NOMO-1 treated with dmso at 0.1 percent for 144 hours (cell line): Measurements from ENCODE around the gene BARD1.
"Not testable (repeated sequence)": the region's sequence is repeated elsewhere in the genome, so short reads cannot be mapped to it uniquely, and the experiment has no call there.

ENCODE experiments used
- DNase-seq: peaks from one replicate; lab custom pipeline; 2025; ENCODE audit not compliant: unreplicated experiment; lab: John Stamatoyannopoulos, UW

The BARD1 gene

GRCh38 chr2:214772443-214773015, 37.0 kb downstream of the BARD1 start:
- no peak for DNase-seq

GRCh38 chr2:214765180-214765579, 44.3 kb downstream of the BARD1 start:
- no peak for DNase-seq

GRCh38 chr2:214753455-214753854, 56.0 kb downstream of the BARD1 start:
- no peak for DNase-seq

- DNase-seq = no peak
These were observed 59.0 kb downstream of the BARD1 start for GRCh38 chr2:214750529-214750928.

GRCh38 chr2:214747992-214748391, 61.5 kb downstream of the BARD1 start:
- no peak for DNase-seq

- DNase-seq = no peak
These were observed 67.4 kb downstream of the BARD1 start for GRCh38 chr2:214742119-214742518.

GRCh38 chr2:214740867-214741395, 68.6 kb downstream of the BARD1 start:
- no peak for DNase-seq

GRCh38 chr2:214737188-214737587, 72.3 kb downstream of the BARD1 start:
- no peak for DNase-seq

GRCh38 chr2:214730800-214731407, 78.6 kb downstream of the BARD1 start:
- DNase-seq = no peak

GRCh38 chr2:214730248-214730647, 79.2 kb downstream of the BARD1 start:
- no peak for DNase-seq

- no peak for DNase-seq
These were observed 84.7 kb downstream of the BARD1 start for GRCh38 chr2:214724741-214725140.

- DNase-seq = not testable (repeated sequence)
These were observed 91.6 kb downstream of the BARD1 start for GRCh38 chr2:214717837-214718236.

GRCh38 chr2:214716811-214717560, 92.5 kb downstream of the BARD1 start:
- DNase-seq = no peak

- no peak for DNase-seq
These were observed 94.5 kb downstream of the BARD1 start for GRCh38 chr2:214715025-214715424.

GRCh38 chr2:214713080-214713830, 96.2 kb downstream of the BARD1 start:
- DNase-seq = no peak

GRCh38 chr2:214710729-214711128, 98.8 kb downstream of the BARD1 start:
- no peak for DNase-seq

GRCh38 chr2:214706986-214707385, 102.5 kb downstream of the BARD1 start:
- no peak for DNase-seq

GRCh38 chr2:214699236-214699635, 110.2 kb downstream of the BARD1 start:
- DNase-seq = no peak

GRCh38 chr2:214696681-214697080, 112.8 kb downstream of the BARD1 start:
- no peak for DNase-seq

GRCh38 chr2:214695789-214696188, 113.7 kb downstream of the BARD1 start:
- DNase-seq = no peak

GRCh38 chr2:214683557-214683956, 125.9 kb downstream of the BARD1 start:
- DNase-seq = not testable (repeated sequence)
